ENCODE results near the gene SGMS1.

SGMS1 gene

DNA sequence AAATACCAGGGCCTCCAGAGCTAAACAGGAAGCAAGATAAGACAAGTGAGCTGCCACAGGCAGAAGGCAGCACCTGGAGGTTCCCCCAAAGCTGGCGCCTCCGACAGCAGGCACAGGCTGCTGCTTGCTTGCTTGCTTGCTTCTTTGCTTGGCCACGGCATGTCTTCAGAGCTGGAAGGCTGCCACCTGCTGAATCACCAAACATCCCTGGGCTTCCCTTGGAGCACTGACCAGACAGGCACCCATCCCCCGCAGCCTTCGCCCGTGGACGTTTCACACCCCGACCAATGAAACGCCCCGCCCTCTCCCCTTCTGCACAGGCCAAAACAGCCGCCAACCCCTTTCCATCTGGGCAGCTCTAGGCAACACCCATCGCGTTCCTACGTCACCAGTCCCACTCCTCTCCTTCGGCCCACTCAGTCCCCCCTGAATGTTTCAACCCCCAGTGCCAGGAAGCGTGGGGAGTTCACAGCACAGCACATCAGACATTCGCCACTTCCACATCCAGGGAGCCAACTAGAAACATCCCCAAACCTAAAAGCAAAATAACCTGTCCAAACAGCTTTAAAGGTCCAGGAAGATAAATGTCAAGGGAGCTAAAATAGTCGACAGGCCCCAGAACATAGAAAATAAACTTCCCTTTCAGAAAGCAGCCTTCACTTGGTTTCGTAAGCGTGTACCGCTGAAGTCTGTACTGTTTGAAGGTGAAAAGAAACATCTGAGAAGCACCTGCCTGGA, 1.6 kb downstream of the SGMS1 start:
- H3K4me2 ChIP-seq (ENCODE audit: low read length, poor library complexity, severe bottlenecking), result peak overlapping the region; percentile 99
- H3K14ac ChIP-seq (ENCODE audit: low read length in 2 of 2), result no peak overlapping the region
- peak overlapping the region; percentile 25 for H2BK5ac ChIP-seq (ENCODE audit: low read depth, low read length, poor library complexity, severe bottlenecking)
- no peak overlapping the region for H2BK12ac ChIP-seq (ENCODE audit: low read length in 2 of 2)
- H2BK120ac ChIP-seq (ENCODE audit: low read depth, low read length), result no peak overlapping the region
- WGBS, result 20% methylated on average over 20 of the region's 21 CpGs
- peak; percentile 84 for DNase-seq
- peaks cover 4% of the 10 kb centered on the region for H3K4me1 ChIP-seq (ENCODE audit: control insufficient read depth, insufficient read depth, low read depth, low read length)
- peak overlapping the region; percentile 63 for H3K27ac ChIP-seq (ENCODE audit: low read length, poor library complexity, severe bottlenecking)
- H2BK15ac ChIP-seq (ENCODE audit: low read depth, poor library complexity, severe bottlenecking), result no peak overlapping the region
- no peak overlapping the region for H4K91ac ChIP-seq (ENCODE audit: low read length)
- H3K9ac ChIP-seq (ENCODE audit: low read length), result peak overlapping the region; percentile 99
- peaks cover 0 to 2% of the 10 kb centered on the region in 2 experiments for H3K36me3 ChIP-seq (ENCODE audit: control insufficient read depth in 1 of 2, insufficient read depth in 2 of 2, low read depth in 1 of 2, low read length in 2 of 2)
- no peak overlapping the region for H3K23ac ChIP-seq (ENCODE audit: low read length in 2 of 2)
- H3K79me1 ChIP-seq (replicated peaks; ENCODE audit: low read length, poor library complexity, severe bottlenecking), result peaks cover 22% of the 10 kb centered on the region
- H2AFZ ChIP-seq (ENCODE audit: low read depth, low read length), result peak overlapping the region; percentile 58
- H3K9me3 ChIP-seq (ENCODE audit: control insufficient read depth, low read length), result no peaks in the 10 kb centered on the region
- no peaks in the 10 kb centered on the region for H3K27me3 ChIP-seq (ENCODE audit: control insufficient read depth in 1 of 2, insufficient read depth in 1 of 2, low read length in 2 of 2)
- peak overlapping the region; percentile 92 for H3K4me3 ChIP-seq (ENCODE audit: insufficient read depth in 1 of 2, low read depth in 1 of 2, low read length in 2 of 2)
- no peak overlapping the region for H2AK5ac ChIP-seq (ENCODE audit: low read length, severe bottlenecking)
- no peak overlapping the region for H3K18ac ChIP-seq (ENCODE audit: low read depth in 1 of 2, low read length in 2 of 2)
- no peak overlapping the region for H4K8ac ChIP-seq (ENCODE audit: low read length)
- H3K4ac ChIP-seq (ENCODE audit: low read depth in 1 of 2, low read length in 2 of 2), result no peak overlapping the region

DNA sequence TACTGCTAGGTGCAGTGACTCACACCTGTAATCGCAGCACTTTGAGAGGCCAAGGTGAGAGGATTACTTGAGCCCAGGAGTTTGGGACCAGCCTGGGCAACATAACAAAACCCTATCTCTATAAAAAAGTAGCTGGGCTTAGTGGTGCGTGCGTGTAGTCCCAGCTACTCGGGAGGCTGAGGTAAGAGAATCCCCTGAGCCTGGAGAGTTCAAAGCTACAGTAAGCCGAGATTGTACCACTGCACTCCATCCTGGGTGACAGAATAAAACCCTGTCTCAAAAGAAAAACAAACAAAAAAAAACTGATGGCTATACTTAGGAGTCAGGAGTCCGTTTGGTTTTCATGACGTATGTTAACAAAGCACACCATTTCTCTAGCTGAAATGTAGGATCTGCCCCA, 2.9 kb downstream of the SGMS1 start:
- H3K36me3 ChIP-seq (ENCODE audit: control insufficient read depth in 1 of 2, insufficient read depth in 2 of 2, low read depth in 1 of 2, low read length in 2 of 2), result no peaks in the 10 kb centered on the region
- no peak overlapping the region for H2BK15ac ChIP-seq (ENCODE audit: low read depth, poor library complexity, severe bottlenecking)
- no peak overlapping the region for H3K23ac ChIP-seq (ENCODE audit: low read length in 2 of 2)
- H3K4me1 ChIP-seq (ENCODE audit: control insufficient read depth, insufficient read depth, low read depth, low read length), result peaks cover 4% of the 10 kb centered on the region
- no peak overlapping the region for H3K4me3 ChIP-seq (ENCODE audit: insufficient read depth in 1 of 2, low read depth in 1 of 2, low read length in 2 of 2)
- H3K27ac ChIP-seq (ENCODE audit: low read length, poor library complexity, severe bottlenecking), result no peak overlapping the region
- no peaks in the 10 kb centered on the region for H3K27me3 ChIP-seq (ENCODE audit: control insufficient read depth in 1 of 2, insufficient read depth in 1 of 2, low read length in 2 of 2)
- no peak overlapping the region for H2AK5ac ChIP-seq (ENCODE audit: low read length, severe bottlenecking)
- no peak overlapping the region for H3K18ac ChIP-seq (ENCODE audit: low read depth in 1 of 2, low read length in 2 of 2)
- H2BK5ac ChIP-seq (ENCODE audit: low read depth, low read length, poor library complexity, severe bottlenecking), result no peak overlapping the region
- no peak overlapping the region for H3K4me2 ChIP-seq (ENCODE audit: low read length, poor library complexity, severe bottlenecking)
- no peak overlapping the region for H4K8ac ChIP-seq (ENCODE audit: low read length)
- DNase-seq, result no peak
- no peak overlapping the region for H3K9ac ChIP-seq (ENCODE audit: low read length)
- 83% methylated on average over 6 of the region's 7 CpGs for WGBS
- H3K9me3 ChIP-seq (ENCODE audit: control insufficient read depth, low read length), result no peaks in the 10 kb centered on the region
- no peak overlapping the region for H3K14ac ChIP-seq (ENCODE audit: low read length in 2 of 2)
- H3K4ac ChIP-seq (ENCODE audit: low read depth in 1 of 2, low read length in 2 of 2), result no peak overlapping the region
- no peak overlapping the region for H2AFZ ChIP-seq (ENCODE audit: low read depth, low read length)
- no peak overlapping the region for H4K91ac ChIP-seq (ENCODE audit: low read length)
- H3K79me1 ChIP-seq (replicated peaks; ENCODE audit: low read length, poor library complexity, severe bottlenecking), result peaks cover 26% of the 10 kb centered on the region
- H2BK12ac ChIP-seq (ENCODE audit: low read length in 2 of 2), result no peak overlapping the region
- no peak overlapping the region for H2BK120ac ChIP-seq (ENCODE audit: low read depth, low read length)

DNA sequence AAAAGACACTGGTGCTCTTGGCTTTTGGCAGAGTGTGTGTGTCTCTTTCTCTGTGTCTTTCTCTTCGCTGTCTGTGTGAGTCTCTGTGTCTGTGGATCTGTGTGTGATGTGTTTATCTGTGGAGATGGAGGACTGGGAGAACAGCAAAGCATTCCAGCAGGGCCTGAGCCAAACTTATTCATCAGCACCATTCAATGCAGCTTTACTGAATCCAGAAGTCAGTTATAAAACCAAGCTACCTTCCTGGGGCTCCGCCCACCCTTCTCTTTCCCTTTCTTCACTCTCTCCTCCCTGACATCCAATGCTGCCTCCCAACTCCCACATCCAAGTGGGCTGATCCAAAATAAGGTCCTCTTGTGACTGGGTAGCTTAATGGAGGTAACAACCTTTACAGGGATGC, 3.9 kb downstream of the SGMS1 start:
- H2BK5ac ChIP-seq (ENCODE audit: low read depth, low read length, poor library complexity, severe bottlenecking), result no peak overlapping the region
- H3K27ac ChIP-seq (ENCODE audit: low read length, poor library complexity, severe bottlenecking), result no peak overlapping the region
- no peak overlapping the region for H2BK15ac ChIP-seq (ENCODE audit: low read depth, poor library complexity, severe bottlenecking)
- no peak overlapping the region for H2BK12ac ChIP-seq (ENCODE audit: low read length in 2 of 2)
- no peak overlapping the region for H4K91ac ChIP-seq (ENCODE audit: low read length)
- H3K23ac ChIP-seq (ENCODE audit: low read length in 2 of 2), result no peak overlapping the region
- no peak overlapping the region for H3K4ac ChIP-seq (ENCODE audit: low read depth in 1 of 2, low read length in 2 of 2)
- no peak overlapping the region for H2AFZ ChIP-seq (ENCODE audit: low read depth, low read length)
- H3K4me2 ChIP-seq (ENCODE audit: low read length, poor library complexity, severe bottlenecking), result no peak overlapping the region
- no peak for DNase-seq
- H3K79me1 ChIP-seq (replicated peaks; ENCODE audit: low read length, poor library complexity, severe bottlenecking), result peaks cover 32% of the 10 kb centered on the region
- H2AK5ac ChIP-seq (ENCODE audit: low read length, severe bottlenecking), result peak overlapping the region; percentile 70
- H3K9ac ChIP-seq (ENCODE audit: low read length), result no peak overlapping the region
- WGBS, result 75% methylated on average over 2 of the region's 2 CpGs
- peak overlapping the region in 1 of 2 experiments; percentile 24 for H3K18ac ChIP-seq (ENCODE audit: low read depth in 1 of 2, low read length in 2 of 2)
- H3K9me3 ChIP-seq (ENCODE audit: control insufficient read depth, low read length), result no peaks in the 10 kb centered on the region
- H4K8ac ChIP-seq (ENCODE audit: low read length), result no peak overlapping the region
- no peaks in the 10 kb centered on the region for H3K27me3 ChIP-seq (ENCODE audit: control insufficient read depth in 1 of 2, insufficient read depth in 1 of 2, low read length in 2 of 2)
- H3K4me3 ChIP-seq (ENCODE audit: insufficient read depth in 1 of 2, low read depth in 1 of 2, low read length in 2 of 2), result no peak overlapping the region
- no peaks in the 10 kb centered on the region for H3K36me3 ChIP-seq (ENCODE audit: control insufficient read depth in 1 of 2, insufficient read depth in 2 of 2, low read depth in 1 of 2, low read length in 2 of 2)
- no peak overlapping the region for H3K14ac ChIP-seq (ENCODE audit: low read length in 2 of 2)
- no peak overlapping the region for H2BK120ac ChIP-seq (ENCODE audit: low read depth, low read length)
- peaks cover 4% of the 10 kb centered on the region for H3K4me1 ChIP-seq (ENCODE audit: control insufficient read depth, insufficient read depth, low read depth, low read length)

GRCh38 chr10:50619166-50619565, 4.6 kb downstream of the SGMS1 start:
- H4K8ac ChIP-seq (ENCODE audit: low read length), result no peak overlapping the region
- no CpG with 5 or more reads among the region's 1 CpG for WGBS
- no peak overlapping the region for H4K91ac ChIP-seq (ENCODE audit: low read length)
- no peak overlapping the region for H2AFZ ChIP-seq (ENCODE audit: low read depth, low read length)
- no peak overlapping the region for H2BK5ac ChIP-seq (ENCODE audit: low read depth, low read length, poor library complexity, severe bottlenecking)
- H3K4me2 ChIP-seq (ENCODE audit: low read length, poor library complexity, severe bottlenecking), result no peak overlapping the region
- H3K4me1 ChIP-seq (ENCODE audit: control insufficient read depth, insufficient read depth, low read depth, low read length), result peaks cover 8% of the 10 kb centered on the region
- no peak overlapping the region for H3K18ac ChIP-seq (ENCODE audit: low read depth in 1 of 2, low read length in 2 of 2)
- no peak overlapping the region for H3K27ac ChIP-seq (ENCODE audit: low read length, poor library complexity, severe bottlenecking)
- no peak overlapping the region for H2BK15ac ChIP-seq (ENCODE audit: low read depth, poor library complexity, severe bottlenecking)
- H2BK12ac ChIP-seq (ENCODE audit: low read length in 2 of 2), result no peak overlapping the region
- no peak overlapping the region for H2BK120ac ChIP-seq (ENCODE audit: low read depth, low read length)
- no peak overlapping the region for H3K23ac ChIP-seq (ENCODE audit: low read length in 2 of 2)
- H3K79me1 ChIP-seq (replicated peaks; ENCODE audit: low read length, poor library complexity, severe bottlenecking), result peaks cover 39% of the 10 kb centered on the region
- no peaks in the 10 kb centered on the region for H3K36me3 ChIP-seq (ENCODE audit: control insufficient read depth in 1 of 2, insufficient read depth in 2 of 2, low read depth in 1 of 2, low read length in 2 of 2)
- H3K14ac ChIP-seq (ENCODE audit: low read length in 2 of 2), result no peak overlapping the region
- H2AK5ac ChIP-seq (ENCODE audit: low read length, severe bottlenecking), result no peak overlapping the region
- no peak for DNase-seq
- no peaks in the 10 kb centered on the region for H3K9me3 ChIP-seq (ENCODE audit: control insufficient read depth, low read length)
- H3K4ac ChIP-seq (ENCODE audit: low read depth in 1 of 2, low read length in 2 of 2), result no peak overlapping the region
- H3K9ac ChIP-seq (ENCODE audit: low read length), result no peak overlapping the region
- no peaks in the 10 kb centered on the region for H3K27me3 ChIP-seq (ENCODE audit: control insufficient read depth in 1 of 2, insufficient read depth in 1 of 2, low read length in 2 of 2)
- no peak overlapping the region for H3K4me3 ChIP-seq (ENCODE audit: insufficient read depth in 1 of 2, low read depth in 1 of 2, low read length in 2 of 2)
